Neural cell (in vitro differentiated cells): ENCODE results near the gene ATP5F1A. TPM values are rescaled to one million over a fixed set of nuclear protein-coding genes. Genes with fewer than 3 reads are reported as not detected.
"Not testable (repeated sequence)": the region's sequence is repeated elsewhere in the genome, so short reads cannot be mapped to it uniquely, and the experiment has no call there.

Experiments
- H2AFZ ChIP-seq: fragments of 200-600, 300-800 bp; sonication (generic), shearing (Covaris generic); 2 replicates; pipeline ENCODE4 v1.6.0; 2014; ENCODE audit warnings: low read depth, mild to moderate bottlenecking, antibody characterized with exemption, low read length, moderate library complexity
- H3F3A ChIP-seq: fragments of 200-600 bp; shearing (Covaris generic); 2 replicates; pipeline ENCODE4 v1.6.1; 2016; ENCODE audit warnings: mild to moderate bottlenecking, moderate library complexity, mixed read lengths, antibody characterized with exemption, low read length; ENCODE audit not compliant: insufficient read depth, poor library complexity, severe bottlenecking
- H3K27ac ChIP-seq: fragments of 200-600, 300-800 bp; sonication (generic), shearing (Covaris generic); 2 replicates; pipeline ENCODE4 v1.5.1; 2014; ENCODE audit warnings: mild to moderate bottlenecking, low read length, moderate library complexity
- H3K27me3 ChIP-seq: fragments of 300-800, 200-600 bp; sonication (generic), shearing (Covaris generic); 2 replicates; pipeline ENCODE4 v1.6.0; 2014; ENCODE audit warnings: mild to moderate bottlenecking, low read depth, low read length, moderate library complexity; ENCODE audit not compliant: insufficient read depth
- H3K36me3 ChIP-seq: fragments of 300-800, 200-600 bp; sonication (generic), shearing (Covaris generic); 2 replicates; pipeline ENCODE4 v1.5.1; 2014; ENCODE audit warnings: mild to moderate bottlenecking, antibody characterized with exemption, low read length, moderate library complexity; ENCODE audit not compliant: insufficient read depth
- H3K4me2 ChIP-seq: fragments of 300-800, 200-600 bp; sonication (generic), shearing (Covaris generic); 2 replicates; pipeline ENCODE4 v1.6.0; 2014; ENCODE audit warnings: mild to moderate bottlenecking, low read length
- H3K4me3 ChIP-seq: fragments of 300-800, 200-600 bp; sonication (generic), shearing (Covaris generic); 2 replicates; pipeline ENCODE4 v1.5.1; 2014; ENCODE audit warnings: mild to moderate bottlenecking, low read length, moderate library complexity
- H3K79me2 ChIP-seq: fragments of 200-600 bp; shearing (Covaris generic); replicated peaks from 2 replicates; pipeline ENCODE4 v1.6.0; 2014; ENCODE audit warnings: mild to moderate bottlenecking, low read length, moderate library complexity; ENCODE audit not compliant: insufficient read depth
- H3K9ac ChIP-seq: fragments of 300-800, 200-600 bp; sonication (generic), shearing (Covaris generic); 2 replicates; pipeline ENCODE4 v1.6.1; 2016; ENCODE audit warnings: mild to moderate bottlenecking, low read length, mixed read lengths
- H3K9me2 ChIP-seq: fragments of 200-600 bp; shearing (Covaris generic); 2 replicates; pipeline ENCODE4 v1.6.1; 2016; ENCODE audit warnings: mild to moderate bottlenecking, low read length, mixed read lengths; ENCODE audit not compliant: insufficient read depth
- H3K9me3 ChIP-seq: fragments of 200-600, 300-800 bp; sonication (generic), shearing (Covaris generic); 2 replicates; pipeline ENCODE4 v1.6.1; 2016; ENCODE audit warnings: mild to moderate bottlenecking, mixed run types, low read length, moderate library complexity, mixed read lengths
- H4K20me1 ChIP-seq: fragments of 200-600 bp; shearing (Covaris generic); 2 replicates; pipeline ENCODE4 v1.6.1; 2016; ENCODE audit warnings: mild to moderate bottlenecking, mixed run types; ENCODE audit not compliant: insufficient read depth
- CTCF ChIP-seq: fragments of 450-650 bp; IDR thresholded peaks from 2 replicates; pipeline ENCODE4 v1.5.1; 2014; ENCODE audit warnings: antibody characterized with exemption, mild to moderate bottlenecking, moderate library complexity; ENCODE audit not compliant: poor library complexity, severe bottlenecking
- EP300 ChIP-seq: fragments of 450-650 bp; conservative IDR thresholded peaks from 2 replicates; pipeline ENCODE4 v1.6.1; 2014; ENCODE audit warnings: antibody characterized with exemption, mild to moderate bottlenecking, moderate library complexity; ENCODE audit not compliant: poor library complexity, severe bottlenecking
- EZH2 ChIP-seq: fragments of 200-600, 300-800 bp; shearing (Covaris generic), sonication (generic); IDR thresholded peaks from 2 replicates; pipeline ENCODE4 v1.6.1; 2014; ENCODE audit warnings: antibody characterized with exemption, low read length, borderline replicate concordance, mild to moderate bottlenecking; ENCODE audit not compliant: insufficient read depth, poor library complexity, severe bottlenecking
- MXI1 ChIP-seq: fragments of 450-650 bp; conservative IDR thresholded peaks from 2 replicates; pipeline ENCODE4 v1.6.1; 2014; ENCODE audit warnings: antibody characterized with exemption, mild to moderate bottlenecking; ENCODE audit not compliant: poor library complexity, severe bottlenecking
- POLR2AphosphoS5 ChIP-seq: IDR thresholded peaks from 2 replicates; pipeline ENCODE4 v1.6.1; 2012
- RAD21 ChIP-seq: fragments of 450-650 bp; conservative IDR thresholded peaks from 2 replicates; pipeline ENCODE4 v1.6.1; 2014; ENCODE audit warnings: antibody characterized with exemption, mild to moderate bottlenecking, moderate library complexity
- REST ChIP-seq: IDR thresholded peaks from 2 replicates; pipeline ENCODE4 v1.6.1; 2012; ENCODE audit warnings: borderline replicate concordance
- SMC3 ChIP-seq: fragments of 450-650 bp; conservative IDR thresholded peaks from 2 replicates; pipeline ENCODE4 v1.6.1; 2014; ENCODE audit warnings: antibody characterized with exemption, mild to moderate bottlenecking, moderate library complexity; ENCODE audit not compliant: poor library complexity
- TAF1 ChIP-seq: IDR thresholded peaks from 2 replicates; pipeline ENCODE4 v1.6.1; 2012; ENCODE audit warnings: low read depth
- polyA plus RNA-seq: library from polyadenylated mRNA; depleted of rRNA; stranded (reverse); fragments of >200 nt; gene quantifications from 2 replicates; pipeline ENCODE4 v1.2.3, GENCODE V29; 2014

The ATP5F1A gene
- polyA plus RNA-seq, 1 donor from 2014 or later, result 1,949 TPM

- Histone ChIP-seq H3K27ac (no peak overlapping the region), H3K4me3 (no peak overlapping the region), H3K9me2 (no peaks in the 10 kb centered on the region), H2AFZ (no peak overlapping the region), H3K4me2 (no peak overlapping the region), H3K27me3 (no peaks in the 10 kb centered on the region), H3F3A (no peaks in the 10 kb centered on the region), H3K9me3 (no peaks in the 10 kb centered on the region), H4K20me1 (no peaks in the 10 kb centered on the region), H3K9ac (no peak overlapping the region), H3K36me3 (peaks cover 4% of the 10 kb centered on the region), H3K79me2 (no peaks in the 10 kb centered on the region)
- TF ChIP-seq MXI1, result no peak
- no peak for TF ChIP-seq POLR2AphosphoS5
- TF ChIP-seq SMC3, result no peak
- no peak for TF ChIP-seq REST
- TF ChIP-seq RAD21, result no peak
- TF ChIP-seq EZH2, result no peak
- no peak for TF ChIP-seq TAF1
- TF ChIP-seq EP300, result no peak
- TF ChIP-seq CTCF, result no peak
Measured at GRCh38 chr18:46133534-46133933, 35.4 kb upstream of the ATP5F1A start.

GRCh38 chr18:46130549-46130948, 32.5 kb upstream of the ATP5F1A start:
- H3F3A ChIP-seq, H3K27ac ChIP-seq, H3K79me2 ChIP-seq, H3K27me3 ChIP-seq, H3K9ac ChIP-seq, H3K4me2 ChIP-seq, H3K9me3 ChIP-seq, H3K9me2 ChIP-seq, H4K20me1 ChIP-seq, H3K36me3 ChIP-seq, H3K4me3 ChIP-seq, H2AFZ ChIP-seq: not testable (repeated sequence)

GRCh38 chr18:46130061-46130460, 32.0 kb upstream of the ATP5F1A start:
- TF ChIP-seq POLR2AphosphoS5 (no peak), SMC3 (no peak), EP300 (no peak), RAD21 (no peak), EZH2 (no peak)

GRCh38 chr18:46126625-46127024, 28.5 kb upstream of the ATP5F1A start:
- not testable (repeated sequence) for H3K9me2 ChIP-seq, H3K79me2 ChIP-seq, H3F3A ChIP-seq, H2AFZ ChIP-seq, H4K20me1 ChIP-seq, H3K27me3 ChIP-seq, H3K27ac ChIP-seq, H3K4me2 ChIP-seq, H3K4me3 ChIP-seq, H3K9ac ChIP-seq, H3K9me3 ChIP-seq
- peaks cover 11% of the 10 kb centered on the region for H3K36me3 ChIP-seq

More at GRCh38 chr18:46130061-46130460, 32.0 kb upstream of the ATP5F1A start:
- Histone ChIP-seq H3K9ac (no peak overlapping the region), H4K20me1 (no peaks in the 10 kb centered on the region), H3K27ac (no peak overlapping the region), H3K4me3 (no peak overlapping the region), H3K9me3 (no peaks in the 10 kb centered on the region), H3K4me2 (no peak overlapping the region), H3F3A (no peaks in the 10 kb centered on the region), H2AFZ (no peak overlapping the region), H3K9me2 (no peaks in the 10 kb centered on the region), H3K79me2 (no peaks in the 10 kb centered on the region), H3K36me3 (peaks cover 8% of the 10 kb centered on the region), H3K27me3 (no peaks in the 10 kb centered on the region)
